CD4-positive, CD25-positive, alpha-beta regulatory T cell (primary cell): Measurements from ENCODE around the gene RADIL. TPM values are rescaled to one million over a fixed set of nuclear protein-coding genes. Genes with fewer than 3 reads are reported as not detected.

Experiments used
- ATAC-seq, 2 donors: fragments of 150-1000 bp; cut with Tn5 transposase; one replicate each; pipeline ENCODE4 v1.10.0; 2021; ENCODE audit warnings: low read depth in 2 of 2, moderate number of reproducible peaks in 2 of 2, moderate library complexity in 1 of 2
- DNase-seq, 3 donors: peaks; one replicate each; pipeline versions ENCODE4 v3.0.0 to v3.0.0-alpha.2; 2012 to 2022; ENCODE audit warnings: mixed read lengths in 1 of 3
- H3K27ac ChIP-seq: one replicate; pipeline ENCODE4 v1.7.0; 2013; ENCODE audit warnings: mild to moderate bottlenecking, low read length; ENCODE audit not compliant: insufficient read depth, poor library complexity, severe bottlenecking
- H3K27me3 ChIP-seq: one replicate; pipeline ENCODE4 v1.7.0; 2013; ENCODE audit warnings: low read length; ENCODE audit not compliant: control insufficient read depth, insufficient read depth
- H3K36me3 ChIP-seq: one replicate; pipeline ENCODE4 v1.7.0; 2013; ENCODE audit warnings: mild to moderate bottlenecking, low read length, moderate library complexity; ENCODE audit not compliant: control insufficient read depth, insufficient read depth
- H3K4me1 ChIP-seq: 2 replicates; pipeline ENCODE4 v1.7.0; 2013; ENCODE audit warnings: mild to moderate bottlenecking, low read length; ENCODE audit not compliant: insufficient read depth, control insufficient read depth, poor library complexity, severe bottlenecking
- H3K4me3 ChIP-seq: one replicate; pipeline ENCODE4 v1.7.0; 2013; ENCODE audit warnings: low read depth, mild to moderate bottlenecking, low read length, moderate library complexity
- H3K9me3 ChIP-seq, 2 experiments: 1 replicate in 1 of 2; 2 replicates in 1 of 2; pipeline ENCODE4 v1.7.0; 2013; ENCODE audit warnings: low read length in 2 of 2, mild to moderate bottlenecking in 1 of 2, moderate library complexity in 1 of 2; ENCODE audit not compliant: control insufficient read depth in 2 of 2
- H3K27ac Mint-ChIP-seq, 3 donors: one replicate each; pipeline ENCODE4 v1.8.0; 2020 to 2022; ENCODE audit warnings: mild to moderate bottlenecking in 3 of 3, mixed read lengths in 3 of 3, moderate library complexity in 2 of 3
- H3K27me3 Mint-ChIP-seq: one replicate; pipeline ENCODE4 v1.8.0; 2022; ENCODE audit warnings: mild to moderate bottlenecking, mixed read lengths
- H3K36me3 Mint-ChIP-seq: one replicate; pipeline ENCODE4 v1.8.0; 2020; ENCODE audit warnings: mixed read lengths
- H3K4me1 Mint-ChIP-seq, 4 donors: one replicate each; pipeline ENCODE4 v1.8.0; 2020 to 2022; ENCODE audit warnings: mixed read lengths in 4 of 4, mild to moderate bottlenecking in 1 of 4
- H3K4me3 Mint-ChIP-seq, 4 donors: one replicate each; pipeline ENCODE4 v1.8.0; 2020 to 2022; ENCODE audit warnings: mild to moderate bottlenecking in 4 of 4, mixed read lengths in 4 of 4, moderate library complexity in 3 of 4
- H3K9me3 Mint-ChIP-seq, 7 donors: one replicate each; pipeline ENCODE4 v1.8.0; 2020 to 2022; ENCODE audit warnings: mixed read lengths in 7 of 7, mild to moderate bottlenecking in 3 of 7, moderate library complexity in 2 of 7
- polyA plus RNA-seq, 4 donors: library from polyadenylated mRNA; unstranded; fragments of 300-500 nt; fragmentation: Illumina TruSeq; gene quantifications; one replicate each; pipeline ENCODE4 v1.2.3, GENCODE V29; 2021
- total RNA-seq: library from RNA; stranded (reverse); gene quantifications from one replicate; pipeline ENCODE4 v1.2.3, GENCODE V29; 2022

RADIL gene
- total and polyA plus RNA-seq, 5 donors from 2014 or later, result not detected

GRCh38 chr7:4889682-4890081 lies 6.2 kb upstream of the RADIL start:
- Mint-ChIP-seq H3K27me3 (peaks cover 27% of the 10 kb centered on the region), H3K36me3 (no peaks in the 10 kb centered on the region), H3K4me3 (no peak overlapping the region), H3K9me3 (peaks cover 0 to 5% (median 0%) of the 10 kb centered on the region in 7 donors), H3K27ac (no peak overlapping the region), H3K4me1 (peaks cover 0 to 5% (median 0%) of the 10 kb centered on the region in 4 donors)
- Histone ChIP-seq H3K9me3 (no peaks in the 10 kb centered on the region), H3K4me1 (no peaks in the 10 kb centered on the region), H3K27me3 (peaks cover 2% of the 10 kb centered on the region), H3K4me3 (no peak overlapping the region), H3K27ac (no peak overlapping the region), H3K36me3 (no peaks in the 10 kb centered on the region)
- DNase-seq (no peak), ATAC-seq (no peak)

- Histone ChIP-seq H3K27me3 (peaks cover 4% of the 10 kb centered on the region), H3K36me3 (no peaks in the 10 kb centered on the region), H3K4me3 (no peak overlapping the region), H3K4me1 (peaks cover 7% of the 10 kb centered on the region), H3K27ac (no peak overlapping the region), H3K9me3 (no peaks in the 10 kb centered on the region)
- no peak overlapping the region for H3K4me3 Mint-ChIP-seq
- no peak for ATAC-seq
- H3K36me3 Mint-ChIP-seq, result no peaks in the 10 kb centered on the region
- peaks cover 0 to 5% (median 2%) of the 10 kb centered on the region in 4 donors for H3K4me1 Mint-ChIP-seq
- peaks cover 0 to 4% (median 0%) of the 10 kb centered on the region in 7 donors for H3K9me3 Mint-ChIP-seq
- no peak overlapping the region for H3K27ac Mint-ChIP-seq
- H3K27me3 Mint-ChIP-seq, result peaks cover 37% of the 10 kb centered on the region
- no peak for DNase-seq
Observed at GRCh38 chr7:4888161-4888560, 4.6 kb upstream of the RADIL start.

GRCh38 chr7:4886671-4887070 lies 3.2 kb upstream of the RADIL start:
- Histone ChIP-seq H3K27me3 (peaks cover 9% of the 10 kb centered on the region), H3K9me3 (no peaks in the 10 kb centered on the region), H3K4me1 (peaks cover 11% of the 10 kb centered on the region), H3K36me3 (no peaks in the 10 kb centered on the region), H3K4me3 (no peak overlapping the region), H3K27ac (no peak overlapping the region)
- Mint-ChIP-seq H3K36me3 (no peaks in the 10 kb centered on the region), H3K9me3 (peaks cover 0 to 4% (median 0%) of the 10 kb centered on the region in 7 donors), H3K27ac (no peak overlapping the region), H3K4me1 (peaks cover 5 to 16% (median 9%) of the 10 kb centered on the region in 4 donors), H3K4me3 (no peak overlapping the region), H3K27me3 (peaks cover 45% of the 10 kb centered on the region)
- DNase-seq (no peak), ATAC-seq (no peak)

- DNase-seq, result no peak
- Mint-ChIP-seq H3K4me3 (no peak overlapping the region), H3K27me3 (peaks cover 47% of the 10 kb centered on the region), H3K9me3 (peaks cover 0 to 3% (median 0%) of the 10 kb centered on the region in 7 donors), H3K36me3 (no peaks in the 10 kb centered on the region), H3K27ac (no peak overlapping the region), H3K4me1 (peaks cover 0 to 16% (median 9%) of the 10 kb centered on the region in 4 donors)
- H3K9me3 ChIP-seq, result no peaks in the 10 kb centered on the region
- peaks cover 9% of the 10 kb centered on the region for H3K27me3 ChIP-seq
- no peak overlapping the region for H3K27ac ChIP-seq
- no peak overlapping the region for H3K4me3 ChIP-seq
- no peak for ATAC-seq
- no peaks in the 10 kb centered on the region for H3K36me3 ChIP-seq
- peaks cover 11% of the 10 kb centered on the region for H3K4me1 ChIP-seq
Observed at GRCh38 chr7:4885317-4885807, 1.8 kb upstream of the RADIL start.

GRCh38 chr7:4884164-4884563 lies 648 bp upstream of the RADIL start:
- Mint-ChIP-seq H3K4me1 (peaks cover 0 to 16% (median 9%) of the 10 kb centered on the region in 4 donors), H3K4me3 (peak overlapping the region in 3 of 4 donors; percentile 39 to 65 (median 41)), H3K27ac (no peak overlapping the region), H3K9me3 (peaks cover 0 to 1% (median 0%) of the 10 kb centered on the region in 7 donors), H3K36me3 (no peaks in the 10 kb centered on the region), H3K27me3 (peaks cover 47% of the 10 kb centered on the region)
- Histone ChIP-seq H3K9me3 (no peaks in the 10 kb centered on the region), H3K4me1 (peaks cover 11% of the 10 kb centered on the region), H3K27me3 (peaks cover 9% of the 10 kb centered on the region), H3K27ac (no peak overlapping the region), H3K4me3 (no peak overlapping the region), H3K36me3 (no peaks in the 10 kb centered on the region)
- ATAC-seq (no peak), DNase-seq (no peak)

GRCh38 chr7:4883033-4883371 lies 514 bp downstream of the RADIL start:
- H3K27ac Mint-ChIP-seq, result no peak overlapping the region
- H3K27me3 Mint-ChIP-seq, result peaks cover 44% of the 10 kb centered on the region
- H3K36me3 Mint-ChIP-seq, result no peaks in the 10 kb centered on the region
- H3K4me3 Mint-ChIP-seq, result peak overlapping the region in 3 of 4 donors; percentile 62 to 73 (median 72)
- Histone ChIP-seq H3K4me3 (no peak overlapping the region), H3K9me3 (no peaks in the 10 kb centered on the region), H3K27me3 (peaks cover 9% of the 10 kb centered on the region), H3K36me3 (no peaks in the 10 kb centered on the region), H3K27ac (no peak overlapping the region), H3K4me1 (peaks cover 11% of the 10 kb centered on the region)
- ATAC-seq (no peak), DNase-seq (no peak)
- peaks cover 0 to 16% (median 9%) of the 10 kb centered on the region in 4 donors for H3K4me1 Mint-ChIP-seq
- H3K9me3 Mint-ChIP-seq, result peaks cover 0 to 1% (median 0%) of the 10 kb centered on the region in 7 donors

- peak overlapping the region; percentile 12 to 73 (median 67) for H3K4me3 Mint-ChIP-seq
- Histone ChIP-seq H3K27ac (no peak overlapping the region), H3K27me3 (peaks cover 9% of the 10 kb centered on the region), H3K4me1 (peaks cover 11% of the 10 kb centered on the region), H3K9me3 (no peaks in the 10 kb centered on the region), H3K36me3 (no peaks in the 10 kb centered on the region), H3K4me3 (no peak overlapping the region)
- peaks cover 0 to 16% (median 9%) of the 10 kb centered on the region in 4 donors for H3K4me1 Mint-ChIP-seq
- no peak overlapping the region for H3K27ac Mint-ChIP-seq
- DNase-seq (no peak), ATAC-seq (no peak)
- peaks cover 0 to 1% (median 0%) of the 10 kb centered on the region in 7 donors for H3K9me3 Mint-ChIP-seq
- no peaks in the 10 kb centered on the region for H3K36me3 Mint-ChIP-seq
- H3K27me3 Mint-ChIP-seq, result peaks cover 44% of the 10 kb centered on the region
Observed at GRCh38 chr7:4882169-4883032, 1.1 kb downstream of the RADIL start.
